Loucy (cell line): Measurements from ENCODE around the gene ACVR1B.

Experiments
- H2AFZ ChIP-seq: fragments of 200-600 bp; sonication (generic); 2 replicates; pipeline ENCODE4 v1.6.0; 2016; ENCODE audit warnings: antibody characterized with exemption, mild to moderate bottlenecking, low read length, moderate library complexity
- H3F3A ChIP-seq: fragments of 200-600 bp; 2 replicates; pipeline ENCODE4 v1.6.0; 2016; ENCODE audit warnings: antibody characterized with exemption, low read depth, mild to moderate bottlenecking
- H3K27me3 ChIP-seq: fragments of 200-600 bp; sonication (generic); 2 replicates; pipeline ENCODE4 v1.6.1; 2014; ENCODE audit warnings: low read length, mild to moderate bottlenecking; ENCODE audit not compliant: insufficient read depth, poor library complexity, severe bottlenecking
- H3K36me3 ChIP-seq: fragments of 200-600 bp; sonication (generic); 2 replicates; pipeline ENCODE4 v1.6.1; 2016; ENCODE audit warnings: low read length; ENCODE audit not compliant: insufficient read depth
- H3K4me1 ChIP-seq: fragments of 200-600 bp; sonication (generic); 2 replicates; pipeline ENCODE4 v1.5.1; 2014; ENCODE audit warnings: low read length, mild to moderate bottlenecking; ENCODE audit not compliant: insufficient read depth, poor library complexity, severe bottlenecking
- H3K4me2 ChIP-seq: fragments of 200-600 bp; sonication (generic); 2 replicates; pipeline ENCODE4 v1.6.0; 2014; ENCODE audit warnings: antibody characterized with exemption, low read length, low read depth, mild to moderate bottlenecking; ENCODE audit not compliant: poor library complexity, severe bottlenecking
- H3K4me3 ChIP-seq: fragments of 200-600 bp; sonication (generic); 2 replicates; pipeline ENCODE4 v1.5.1; 2014; ENCODE audit warnings: low read length, mild to moderate bottlenecking, mixed read lengths; ENCODE audit not compliant: poor library complexity, severe bottlenecking
- H3K79me2 ChIP-seq: fragments of 200-600 bp; sonication (generic); 2 replicates; pipeline ENCODE4 v1.6.1; 2014; ENCODE audit warnings: low read length; ENCODE audit not compliant: insufficient read depth
- H3K9ac ChIP-seq: fragments of 200-600 bp; sonication (generic); 2 replicates; pipeline ENCODE4 v1.6.0; 2014; ENCODE audit warnings: mild to moderate bottlenecking, low read depth, low read length, moderate library complexity; ENCODE audit not compliant: poor library complexity, severe bottlenecking
- H3K9me2 ChIP-seq: fragments of 200-600 bp; sonication (generic); replicated peaks from 2 replicates; pipeline ENCODE4 v1.6.1; 2016; ENCODE audit warnings: low read depth, low read length, mixed read lengths
- H3K9me3 ChIP-seq: fragments of 200-600 bp; sonication (generic); 2 replicates; pipeline ENCODE4 v1.6.1; 2014; ENCODE audit warnings: mild to moderate bottlenecking, antibody characterized with exemption, low read length, low read depth; ENCODE audit not compliant: insufficient read depth
- H4K20me1 ChIP-seq: fragments of 200-600 bp; sonication (generic); 2 replicates; pipeline ENCODE4 v1.6.0; 2014; ENCODE audit warnings: antibody characterized with exemption, low read length, mild to moderate bottlenecking; ENCODE audit not compliant: insufficient read depth, poor library complexity, severe bottlenecking
- CTCF ChIP-seq: fragments of 200-600 bp; sonication (generic); conservative IDR thresholded peaks from 2 replicates; pipeline ENCODE4 v1.5.1; 2014; ENCODE audit warnings: mild to moderate bottlenecking, antibody characterized with exemption, low read length
- EZH2phosphoT487 ChIP-seq: fragments of 200-600 bp; IDR thresholded peaks from 2 replicates; pipeline ENCODE4 v1.6.1; 2018; ENCODE audit warnings: antibody characterized with exemption, mild to moderate bottlenecking, moderate library complexity, borderline replicate concordance

ACVR1B gene

GRCh38 chr12:51962737-51963136 lies 11.2 kb downstream of the ACVR1B start:
- peaks cover 95% of the 10 kb centered on the region for H3K79me2 ChIP-seq
- no peaks in the 10 kb centered on the region for H3K27me3 ChIP-seq
- H3K4me2 ChIP-seq, result peak overlapping the region; percentile 34
- H3K36me3 ChIP-seq, result peaks cover 10% of the 10 kb centered on the region
- TF ChIP-seq EZH2phosphoT487 (no peak), CTCF (no peak)
- H3F3A ChIP-seq, result no peaks in the 10 kb centered on the region
- H3K4me3 ChIP-seq, result no peak overlapping the region
- H4K20me1 ChIP-seq, result peaks cover 28% of the 10 kb centered on the region
- no peaks in the 10 kb centered on the region for H3K9me3 ChIP-seq
- peak overlapping the region; percentile 20 for H3K9ac ChIP-seq
- no peak overlapping the region for H2AFZ ChIP-seq
- no peaks in the 10 kb centered on the region for H3K9me2 ChIP-seq
- H3K4me1 ChIP-seq, result peaks cover 36% of the 10 kb centered on the region

- no peak overlapping the region for H3K9ac ChIP-seq
- H3K4me2 ChIP-seq, result no peak overlapping the region
- TF ChIP-seq EZH2phosphoT487, result no peak
- TF ChIP-seq CTCF, result no peak
- no peaks in the 10 kb centered on the region for H3K9me3 ChIP-seq
- no peaks in the 10 kb centered on the region for H3K9me2 ChIP-seq
- no peaks in the 10 kb centered on the region for H3F3A ChIP-seq
- no peak overlapping the region for H2AFZ ChIP-seq
- H3K4me3 ChIP-seq, result no peak overlapping the region
- H3K4me1 ChIP-seq, result peaks cover 31% of the 10 kb centered on the region
- H4K20me1 ChIP-seq, result peaks cover 28% of the 10 kb centered on the region
- H3K79me2 ChIP-seq, result peaks cover 94% of the 10 kb centered on the region
- H3K36me3 ChIP-seq, result peaks cover 10% of the 10 kb centered on the region
- no peaks in the 10 kb centered on the region for H3K27me3 ChIP-seq
Observed at GRCh38 chr12:51963477-51963876, 12.0 kb downstream of the ACVR1B start.

- H3K9ac ChIP-seq, result no peak overlapping the region
- no peak overlapping the region for H2AFZ ChIP-seq
- H3K9me3 ChIP-seq, result no peaks in the 10 kb centered on the region
- H3K4me3 ChIP-seq, result no peak overlapping the region
- TF ChIP-seq EZH2phosphoT487, result no peak
- TF ChIP-seq CTCF, result no peak
- H3K79me2 ChIP-seq, result peaks cover 86% of the 10 kb centered on the region
- H4K20me1 ChIP-seq, result peaks cover 27% of the 10 kb centered on the region
- no peaks in the 10 kb centered on the region for H3K27me3 ChIP-seq
- H3K4me1 ChIP-seq, result peaks cover 50% of the 10 kb centered on the region
- H3F3A ChIP-seq, result peaks cover 7% of the 10 kb centered on the region
- no peaks in the 10 kb centered on the region for H3K9me2 ChIP-seq
- no peaks in the 10 kb centered on the region for H3K36me3 ChIP-seq
- H3K4me2 ChIP-seq, result no peak overlapping the region
Observed at GRCh38 chr12:51969643-51970042, 18.1 kb downstream of the ACVR1B start.
